GM23338 (cell line): Measurements from ENCODE around the gene TANGO2. TPM values are rescaled to one million over a fixed set of nuclear protein-coding genes. Genes with fewer than 3 reads are reported as not detected.

Experiments used
- ATAC-seq: fragments of 200-7000 bp; cut with Tn5 transposase; 3 replicates; pipeline ENCODE4 v1.9.1; 2020
- DNase-seq: peaks from one replicate; pipeline ENCODE4 v3.0.0-alpha.2; 2015; ENCODE audit warnings: low spot score
- H2AFZ ChIP-seq: fragments of 200-600 bp; sonication (generic); 2 replicates; pipeline ENCODE4 v1.8.0; 2016; ENCODE audit warnings: antibody characterized with exemption, mild to moderate bottlenecking, moderate library complexity
- H3F3A ChIP-seq: fragments of 200-600 bp; sonication (generic); replicated peaks from 2 replicates; pipeline ENCODE4 v1.8.0; 2017; ENCODE audit warnings: antibody characterized with exemption, mixed run types, low read depth
- H3K27ac ChIP-seq: fragments of 200-600 bp; sonication (generic); 2 replicates; pipeline ENCODE4 v1.6.1; 2016; ENCODE audit warnings: low read depth
- H3K27me3 ChIP-seq: fragments of 200-600 bp; sonication (generic); 2 replicates; pipeline ENCODE4 v1.8.0; 2016; ENCODE audit warnings: mild to moderate bottlenecking, mixed run types, moderate library complexity; ENCODE audit not compliant: insufficient read depth
- H3K36me3 ChIP-seq: fragments of 200-600 bp; sonication (generic); 2 replicates; pipeline ENCODE4 v1.8.0; 2016; ENCODE audit warnings: mild to moderate bottlenecking; ENCODE audit not compliant: insufficient read depth
- H3K4me1 ChIP-seq: fragments of 200-600 bp; sonication (generic); 2 replicates; pipeline ENCODE4 v1.8.0; 2016; ENCODE audit warnings: mild to moderate bottlenecking, moderate library complexity; ENCODE audit not compliant: insufficient read depth
- H3K4me2 ChIP-seq: fragments of 200-600 bp; sonication (generic); 2 replicates; pipeline ENCODE4 v1.7.1; 2017; ENCODE audit warnings: mixed run types
- H3K4me3 ChIP-seq: fragments of 200-600 bp; sonication (generic); 2 replicates; pipeline ENCODE4 v1.6.1; 2016; ENCODE audit warnings: mixed run types
- H3K79me2 ChIP-seq: fragments of 200-600 bp; sonication (generic); replicated peaks from 2 replicates; pipeline ENCODE4 v1.8.0; 2017; ENCODE audit warnings: mild to moderate bottlenecking; ENCODE audit not compliant: insufficient read depth
- H3K9me2 ChIP-seq: fragments of 200-600 bp; sonication (generic); 2 replicates; pipeline ENCODE4 v1.8.0; 2017; ENCODE audit not compliant: insufficient read depth
- H4K20me1 ChIP-seq: fragments of 200-600 bp; sonication (generic); replicated peaks from 2 replicates; pipeline ENCODE4 v1.8.0; 2017; ENCODE audit warnings: mild to moderate bottlenecking; ENCODE audit not compliant: insufficient read depth
- H3K27ac Mint-ChIP-seq: 2 replicates; pipeline ENCODE4 v1.8.0; 2020; ENCODE audit warnings: inconsistent platforms, mild to moderate bottlenecking, moderate library complexity, mixed read lengths
- H3K27me3 Mint-ChIP-seq: 3 replicates; pipeline ENCODE4 v1.8.0; 2022; ENCODE audit warnings: low read depth, mild to moderate bottlenecking, moderate library complexity, mixed read lengths, inconsistent platforms; ENCODE audit not compliant: insufficient read depth, poor library complexity
- H3K36me3 Mint-ChIP-seq: 3 replicates; pipeline ENCODE4 v1.8.0; 2021; ENCODE audit warnings: low read depth, mild to moderate bottlenecking, inconsistent platforms, moderate library complexity, mixed read lengths
- H3K4me1 Mint-ChIP-seq: 3 replicates; pipeline ENCODE4 v1.8.0; 2020; ENCODE audit warnings: mild to moderate bottlenecking, inconsistent platforms, mixed read lengths
- H3K4me3 Mint-ChIP-seq: 3 replicates; pipeline ENCODE4 v1.8.0; 2021; ENCODE audit warnings: moderate library complexity, mild to moderate bottlenecking, inconsistent platforms, mixed read lengths
- H3K9me3 Mint-ChIP-seq: 3 replicates; pipeline ENCODE4 v1.8.0; 2020; ENCODE audit warnings: moderate library complexity, mild to moderate bottlenecking, inconsistent platforms, mixed read lengths
- CREB1 ChIP-seq: fragments of 250-450 bp; sonication (Bioruptor Pico); IDR thresholded peaks from 2 replicates; pipeline ENCODE4 v1.5.0; 2020; ENCODE audit warnings: low read depth, mild to moderate bottlenecking, moderate library complexity
- EZH2 ChIP-seq: fragments of 200-600 bp; sonication (generic); IDR thresholded peaks from one replicate; pipeline ENCODE4 v1.8.0; 2017; ENCODE audit warnings: antibody characterized with exemption, mild to moderate bottlenecking, low read depth; ENCODE audit not compliant: unreplicated experiment
- EZH2phosphoT487 ChIP-seq: fragments of 200-600 bp; sonication (generic); IDR thresholded peaks from one replicate; pipeline ENCODE4 v1.8.1; 2018; ENCODE audit warnings: antibody characterized with exemption; ENCODE audit not compliant: unreplicated experiment
- JUNB ChIP-seq: IDR thresholded peaks from one replicate; pipeline ENCODE4 v1.6.1; 2016; ENCODE audit warnings: antibody characterized with exemption; ENCODE audit not compliant: unreplicated experiment
- NANOG ChIP-seq: IDR thresholded peaks from 2 replicates; pipeline ENCODE4 v1.6.1; 2016; ENCODE audit warnings: antibody characterized with exemption, borderline replicate concordance
- POLR2AphosphoS5 ChIP-seq: IDR thresholded peaks from 2 replicates; pipeline ENCODE4 v1.6.1; 2016; ENCODE audit warnings: antibody characterized with exemption, low read depth
- STAT1 ChIP-seq: IDR thresholded peaks from one replicate; pipeline ENCODE4 v1.6.1; 2016; ENCODE audit warnings: antibody characterized with exemption; ENCODE audit not compliant: unreplicated experiment
- ZNF114 ChIP-seq: fragments of 250-450 bp; sonication (Bioruptor Pico); IDR thresholded peaks from 2 replicates; pipeline ENCODE4 v1.5.0; 2020; ENCODE audit warnings: mild to moderate bottlenecking, moderate library complexity
- ZNF331 ChIP-seq: fragments of 250-450 bp; sonication (Bioruptor Pico); IDR thresholded peaks from 2 replicates; pipeline ENCODE4 v1.5.0; 2020; ENCODE audit warnings: low read depth, mild to moderate bottlenecking, moderate library complexity
- polyA plus RNA-seq: library from polyadenylated mRNA; unstranded; fragments of >200 nt; fragmentation: Nextera tagmentation; extraction: Ambion mirVana; gene quantifications from 2 replicates; pipeline ENCODE4 v1.2.1, GENCODE V29; 2016
- total RNA-seq: library from RNA; depleted of rRNA; stranded (reverse); fragments of >200 nt; shearing (Covaris generic); gene quantifications from 2 replicates; pipeline ENCODE4 v1.2.3, GENCODE V29; 2014
- TF ChIP-seq, protein P1 (sequence below): IDR thresholded peaks from one replicate; pipeline ENCODE4 v1.6.1; 2018; ENCODE audit warnings: antibody characterized with exemption; ENCODE audit not compliant: unreplicated experiment
- TF ChIP-seq, protein P2 (sequence below): IDR thresholded peaks from 2 replicates; pipeline ENCODE4 v1.6.1; 2016; ENCODE audit warnings: antibody characterized with exemption
- TF ChIP-seq, protein P3 (sequence below): fragments of 250-450 bp; sonication (Bioruptor Pico); IDR thresholded peaks from 2 replicates; pipeline ENCODE4 v1.5.0; 2020; ENCODE audit warnings: mild to moderate bottlenecking, moderate library complexity
- TF ChIP-seq, protein P4 (sequence below), 2 experiments: fragments of 200-600 bp in 1 of 2; sonication (generic) in 1 of 2; conservative IDR thresholded peaks; 2 replicates each; pipeline versions ENCODE4 v1.5.1 to v1.6.1; 2016 to 2017; ENCODE audit warnings: antibody characterized with exemption in 2 of 2, low read depth in 2 of 2, mild to moderate bottlenecking in 2 of 2, moderate library complexity in 1 of 2

TANGO2 gene
- total and polyA plus RNA-seq, 2 experiments from 2014 or later: 6.9 to 15.0 TPM

DNA sequence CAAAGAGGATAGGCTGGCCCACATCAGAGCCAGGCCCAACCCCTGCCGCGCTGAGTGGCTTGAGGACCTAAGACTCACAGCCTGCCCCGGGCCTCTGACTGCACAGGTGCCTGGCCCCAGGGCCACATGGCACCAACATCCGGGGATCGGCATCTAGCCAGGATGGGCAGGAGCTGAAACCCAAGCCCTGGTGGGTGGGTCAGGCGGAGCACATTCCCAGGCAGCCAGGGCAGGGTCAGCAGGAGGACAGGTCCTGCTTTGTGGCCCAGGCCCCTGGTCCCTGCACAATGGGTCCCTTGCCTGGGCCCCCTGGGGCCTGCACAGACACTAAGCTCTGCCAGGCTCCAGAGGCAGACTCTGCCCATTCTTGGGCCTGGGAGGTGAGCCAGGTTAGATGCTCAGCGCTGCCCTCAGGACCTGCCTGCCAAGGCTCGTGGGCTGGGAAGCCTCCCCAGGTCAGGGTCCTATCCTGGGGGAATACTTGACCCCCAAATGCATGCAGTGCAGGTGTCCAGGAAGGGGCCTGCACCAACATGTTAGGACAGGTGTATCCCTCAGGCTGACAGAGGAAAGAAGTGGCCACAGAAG is 37.8 kb upstream of the TANGO2 start:
- Histone ChIP-seq H3K4me2 (no peak overlapping the region), H2AFZ (no peak overlapping the region), H3K4me1 (peaks cover 8% of the 10 kb centered on the region; the same call in 1 of the 2 replicates), H4K20me1 (no peaks in the 10 kb centered on the region; the same call in 1 of the 2 replicates), H3K27me3 (no peaks in the 10 kb centered on the region), H3K9me2 (no peaks in the 10 kb centered on the region), H3K4me3 (no peak overlapping the region), H3K36me3 (0 out of 2 replicates have a peak, but pooled peaks cover 4% of the 10 kb centered on the region), H3K27ac (no peak overlapping the region), H3F3A (no peaks in the 10 kb centered on the region), H3K79me2 (peaks cover 9% of the 10 kb centered on the region)
- Mint-ChIP-seq H3K4me1 (peaks cover 3% of the 10 kb centered on the region; the same call in 2 of the 3 replicates), H3K27ac (no peak overlapping the region), H3K27me3 (peaks cover 7% of the 10 kb centered on the region), H3K4me3 (no peak overlapping the region), H3K9me3 (no peaks in the 10 kb centered on the region), H3K36me3 (peaks cover 9% of the 10 kb centered on the region)
- DNase-seq (no peak), ATAC-seq (no peak)
- TF ChIP-seq EZH2: no peak
- no peak for TF ChIP-seq JUNB
- no peak for TF ChIP-seq NANOG
- TF ChIP-seq, protein P1, sequence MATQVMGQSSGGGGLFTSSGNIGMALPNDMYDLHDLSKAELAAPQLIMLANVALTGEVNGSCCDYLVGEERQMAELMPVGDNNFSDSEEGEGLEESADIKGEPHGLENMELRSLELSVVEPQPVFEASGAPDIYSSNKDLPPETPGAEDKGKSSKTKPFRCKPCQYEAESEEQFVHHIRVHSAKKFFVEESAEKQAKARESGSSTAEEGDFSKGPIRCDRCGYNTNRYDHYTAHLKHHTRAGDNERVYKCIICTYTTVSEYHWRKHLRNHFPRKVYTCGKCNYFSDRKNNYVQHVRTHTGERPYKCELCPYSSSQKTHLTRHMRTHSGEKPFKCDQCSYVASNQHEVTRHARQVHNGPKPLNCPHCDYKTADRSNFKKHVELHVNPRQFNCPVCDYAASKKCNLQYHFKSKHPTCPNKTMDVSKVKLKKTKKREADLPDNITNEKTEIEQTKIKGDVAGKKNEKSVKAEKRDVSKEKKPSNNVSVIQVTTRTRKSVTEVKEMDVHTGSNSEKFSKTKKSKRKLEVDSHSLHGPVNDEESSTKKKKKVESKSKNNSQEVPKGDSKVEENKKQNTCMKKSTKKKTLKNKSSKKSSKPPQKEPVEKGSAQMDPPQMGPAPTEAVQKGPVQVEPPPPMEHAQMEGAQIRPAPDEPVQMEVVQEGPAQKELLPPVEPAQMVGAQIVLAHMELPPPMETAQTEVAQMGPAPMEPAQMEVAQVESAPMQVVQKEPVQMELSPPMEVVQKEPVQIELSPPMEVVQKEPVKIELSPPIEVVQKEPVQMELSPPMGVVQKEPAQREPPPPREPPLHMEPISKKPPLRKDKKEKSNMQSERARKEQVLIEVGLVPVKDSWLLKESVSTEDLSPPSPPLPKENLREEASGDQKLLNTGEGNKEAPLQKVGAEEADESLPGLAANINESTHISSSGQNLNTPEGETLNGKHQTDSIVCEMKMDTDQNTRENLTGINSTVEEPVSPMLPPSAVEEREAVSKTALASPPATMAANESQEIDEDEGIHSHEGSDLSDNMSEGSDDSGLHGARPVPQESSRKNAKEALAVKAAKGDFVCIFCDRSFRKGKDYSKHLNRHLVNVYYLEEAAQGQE: no peak
- TF ChIP-seq, protein P2, sequence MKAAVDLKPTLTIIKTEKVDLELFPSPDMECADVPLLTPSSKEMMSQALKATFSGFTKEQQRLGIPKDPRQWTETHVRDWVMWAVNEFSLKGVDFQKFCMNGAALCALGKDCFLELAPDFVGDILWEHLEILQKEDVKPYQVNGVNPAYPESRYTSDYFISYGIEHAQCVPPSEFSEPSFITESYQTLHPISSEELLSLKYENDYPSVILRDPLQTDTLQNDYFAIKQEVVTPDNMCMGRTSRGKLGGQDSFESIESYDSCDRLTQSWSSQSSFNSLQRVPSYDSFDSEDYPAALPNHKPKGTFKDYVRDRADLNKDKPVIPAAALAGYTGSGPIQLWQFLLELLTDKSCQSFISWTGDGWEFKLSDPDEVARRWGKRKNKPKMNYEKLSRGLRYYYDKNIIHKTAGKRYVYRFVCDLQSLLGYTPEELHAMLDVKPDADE: no peak
- TF ChIP-seq STAT1: no peak
- TF ChIP-seq, protein P3, sequence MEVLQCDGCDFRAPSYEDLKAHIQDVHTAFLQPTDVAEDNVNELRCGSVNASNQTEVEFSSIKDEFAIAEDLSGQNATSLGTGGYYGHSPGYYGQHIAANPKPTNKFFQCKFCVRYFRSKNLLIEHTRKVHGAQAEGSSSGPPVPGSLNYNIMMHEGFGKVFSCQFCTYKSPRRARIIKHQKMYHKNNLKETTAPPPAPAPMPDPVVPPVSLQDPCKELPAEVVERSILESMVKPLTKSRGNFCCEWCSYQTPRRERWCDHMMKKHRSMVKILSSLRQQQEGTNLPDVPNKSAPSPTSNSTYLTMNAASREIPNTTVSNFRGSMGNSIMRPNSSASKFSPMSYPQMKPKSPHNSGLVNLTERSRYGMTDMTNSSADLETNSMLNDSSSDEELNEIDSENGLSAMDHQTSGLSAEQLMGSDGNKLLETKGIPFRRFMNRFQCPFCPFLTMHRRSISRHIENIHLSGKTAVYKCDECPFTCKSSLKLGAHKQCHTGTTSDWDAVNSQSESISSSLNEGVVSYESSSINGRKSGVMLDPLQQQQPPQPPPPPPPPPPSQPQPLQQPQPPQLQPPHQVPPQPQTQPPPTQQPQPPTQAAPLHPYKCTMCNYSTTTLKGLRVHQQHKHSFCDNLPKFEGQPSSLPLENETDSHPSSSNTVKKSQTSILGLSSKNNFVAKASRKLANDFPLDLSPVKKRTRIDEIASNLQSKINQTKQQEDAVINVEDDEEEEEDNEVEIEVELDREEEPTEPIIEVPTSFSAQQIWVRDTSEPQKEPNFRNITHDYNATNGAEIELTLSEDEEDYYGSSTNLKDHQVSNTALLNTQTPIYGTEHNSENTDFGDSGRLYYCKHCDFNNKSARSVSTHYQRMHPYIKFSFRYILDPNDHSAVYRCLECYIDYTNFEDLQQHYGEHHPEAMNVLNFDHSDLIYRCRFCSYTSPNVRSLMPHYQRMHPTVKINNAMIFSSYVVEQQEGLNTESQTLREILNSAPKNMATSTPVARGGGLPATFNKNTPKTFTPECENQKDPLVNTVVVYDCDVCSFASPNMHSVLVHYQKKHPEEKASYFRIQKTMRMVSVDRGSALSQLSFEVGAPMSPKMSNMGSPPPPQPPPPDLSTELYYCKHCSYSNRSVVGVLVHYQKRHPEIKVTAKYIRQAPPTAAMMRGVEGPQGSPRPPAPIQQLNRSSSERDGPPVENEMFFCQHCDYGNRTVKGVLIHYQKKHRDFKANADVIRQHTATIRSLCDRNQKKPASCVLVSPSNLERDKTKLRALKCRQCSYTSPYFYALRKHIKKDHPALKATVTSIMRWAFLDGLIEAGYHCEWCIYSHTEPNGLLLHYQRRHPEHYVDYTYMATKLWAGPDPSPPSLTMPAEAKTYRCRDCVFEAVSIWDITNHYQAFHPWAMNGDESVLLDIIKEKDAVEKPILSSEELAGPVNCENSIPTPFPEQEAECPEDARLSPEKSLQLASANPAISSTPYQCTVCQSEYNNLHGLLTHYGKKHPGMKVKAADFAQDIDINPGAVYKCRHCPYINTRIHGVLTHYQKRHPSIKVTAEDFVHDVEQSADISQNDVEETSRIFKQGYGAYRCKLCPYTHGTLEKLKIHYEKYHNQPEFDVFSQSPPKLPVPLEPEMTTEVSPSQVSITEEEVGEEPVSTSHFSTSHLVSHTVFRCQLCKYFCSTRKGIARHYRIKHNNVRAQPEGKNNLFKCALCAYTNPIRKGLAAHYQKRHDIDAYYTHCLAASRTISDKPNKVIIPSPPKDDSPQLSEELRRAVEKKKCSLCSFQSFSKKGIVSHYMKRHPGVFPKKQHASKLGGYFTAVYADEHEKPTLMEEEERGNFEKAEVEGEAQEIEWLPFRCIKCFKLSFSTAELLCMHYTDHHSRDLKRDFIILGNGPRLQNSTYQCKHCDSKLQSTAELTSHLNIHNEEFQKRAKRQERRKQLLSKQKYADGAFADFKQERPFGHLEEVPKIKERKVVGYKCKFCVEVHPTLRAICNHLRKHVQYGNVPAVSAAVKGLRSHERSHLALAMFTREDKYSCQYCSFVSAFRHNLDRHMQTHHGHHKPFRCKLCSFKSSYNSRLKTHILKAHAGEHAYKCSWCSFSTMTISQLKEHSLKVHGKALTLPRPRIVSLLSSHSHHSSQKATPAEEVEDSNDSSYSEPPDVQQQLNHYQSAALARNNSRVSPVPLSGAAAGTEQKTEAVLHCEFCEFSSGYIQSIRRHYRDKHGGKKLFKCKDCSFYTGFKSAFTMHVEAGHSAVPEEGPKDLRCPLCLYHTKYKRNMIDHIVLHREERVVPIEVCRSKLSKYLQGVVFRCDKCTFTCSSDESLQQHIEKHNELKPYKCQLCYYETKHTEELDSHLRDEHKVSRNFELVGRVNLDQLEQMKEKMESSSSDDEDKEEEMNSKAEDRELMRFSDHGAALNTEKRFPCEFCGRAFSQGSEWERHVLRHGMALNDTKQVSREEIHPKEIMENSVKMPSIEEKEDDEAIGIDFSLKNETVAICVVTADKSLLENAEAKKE (CRISPR knock-in tag): no peak
- TF ChIP-seq, protein P4, sequence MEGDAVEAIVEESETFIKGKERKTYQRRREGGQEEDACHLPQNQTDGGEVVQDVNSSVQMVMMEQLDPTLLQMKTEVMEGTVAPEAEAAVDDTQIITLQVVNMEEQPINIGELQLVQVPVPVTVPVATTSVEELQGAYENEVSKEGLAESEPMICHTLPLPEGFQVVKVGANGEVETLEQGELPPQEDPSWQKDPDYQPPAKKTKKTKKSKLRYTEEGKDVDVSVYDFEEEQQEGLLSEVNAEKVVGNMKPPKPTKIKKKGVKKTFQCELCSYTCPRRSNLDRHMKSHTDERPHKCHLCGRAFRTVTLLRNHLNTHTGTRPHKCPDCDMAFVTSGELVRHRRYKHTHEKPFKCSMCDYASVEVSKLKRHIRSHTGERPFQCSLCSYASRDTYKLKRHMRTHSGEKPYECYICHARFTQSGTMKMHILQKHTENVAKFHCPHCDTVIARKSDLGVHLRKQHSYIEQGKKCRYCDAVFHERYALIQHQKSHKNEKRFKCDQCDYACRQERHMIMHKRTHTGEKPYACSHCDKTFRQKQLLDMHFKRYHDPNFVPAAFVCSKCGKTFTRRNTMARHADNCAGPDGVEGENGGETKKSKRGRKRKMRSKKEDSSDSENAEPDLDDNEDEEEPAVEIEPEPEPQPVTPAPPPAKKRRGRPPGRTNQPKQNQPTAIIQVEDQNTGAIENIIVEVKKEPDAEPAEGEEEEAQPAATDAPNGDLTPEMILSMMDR (conservative IDR thresholded peaks at IDR 0.05; ENCODE audit: low read depth in 2 of 2): no peak
- no peak for TF ChIP-seq CREB1 (CRISPR knock-in tag)
- no peak for TF ChIP-seq ZNF114 (CRISPR knock-in tag)
- TF ChIP-seq POLR2AphosphoS5: no peak
- TF ChIP-seq EZH2phosphoT487: no peak
- TF ChIP-seq ZNF331 (CRISPR knock-in tag): no peak
